Suprapubic skin (tissue), 4 donors: Measurements from ENCODE around the gene CCZ1.
"Not testable (repeated sequence)": the region's sequence is repeated elsewhere in the genome, so short reads cannot be mapped to it uniquely, and the experiment has no call there.

Source experiments
- CTCF ChIP-seq, 2 donors: fragments of 200-600 bp in 1 of 2; fragments of 450-650 bp in 1 of 2; sonication (generic) in 1 of 2; IDR thresholded peaks; one replicate each; pipeline ENCODE4 v1.5.1; 2016 to 2019; ENCODE audit warnings: antibody characterized with exemption in 2 of 2, mild to moderate bottlenecking in 1 of 2, moderate library complexity in 1 of 2
- EP300 ChIP-seq: sonication (generic); formaldehyde crosslinking; IDR thresholded peaks from one replicate; pipeline ENCODE4 v1.6.1; 2017; ENCODE audit warnings: antibody characterized with exemption
- POLR2A ChIP-seq, 2 donors: fragments of 450-650 bp; IDR thresholded peaks; one replicate each; pipeline ENCODE4 v1.6.1; 2017; ENCODE audit warnings: antibody characterized with exemption in 2 of 2, mild to moderate bottlenecking in 2 of 2, moderate library complexity in 2 of 2
- POLR2AphosphoS5 ChIP-seq, 3 donors: sonication (generic); formaldehyde crosslinking; IDR thresholded peaks; one replicate each; pipeline ENCODE4 v1.6.1; 2017; ENCODE audit warnings: antibody characterized with exemption in 3 of 3

- not testable (repeated sequence) for TF ChIP-seq CTCF (IDR thresholded peaks at IDR 0.05); POLR2AphosphoS5 (IDR thresholded peaks at IDR 0.05); POLR2A (IDR thresholded peaks at IDR 0.05); EP300
Observed at GRCh38 chr7:5880106-5880505, 18.4 kb upstream of the CCZ1 start.
